MM.1S (cell line): ENCODE results near the gene SLIT1.

Experiments
- EZH2phosphoT487 ChIP-seq: fragments of 300-600 bp; sonication (generic); IDR thresholded peaks from 2 replicates; pipeline ENCODE4 v1.6.1; 2018; ENCODE audit warnings: antibody characterized with exemption, low read length
- TF ChIP-seq, protein P1 (sequence below): fragments of 300-600 bp; sonication (generic); IDR thresholded peaks from 2 replicates; pipeline ENCODE4 v1.5.1; 2016; ENCODE audit warnings: antibody characterized with exemption, low read length, mixed read lengths

DNA sequence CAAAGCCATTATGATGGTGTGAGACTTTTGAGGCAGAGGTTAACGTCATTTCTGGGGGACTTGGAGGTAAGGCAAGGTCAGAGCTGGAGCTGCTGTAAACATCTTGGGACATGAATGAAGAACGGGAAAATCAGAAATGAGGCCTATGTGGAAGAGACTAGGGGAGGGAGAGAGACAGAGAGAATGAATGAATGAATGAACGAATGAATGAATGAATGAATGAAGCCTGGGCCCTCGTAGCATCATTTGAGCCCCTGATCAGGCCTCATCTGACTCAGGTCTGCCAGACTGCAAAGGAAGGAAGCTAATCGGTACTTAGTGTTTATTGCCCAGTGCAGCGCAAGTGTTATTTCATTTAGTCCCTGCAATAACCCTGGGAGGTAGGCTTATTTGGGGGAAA is 79.6 kb downstream of the SLIT1 start:
- TF ChIP-seq, protein P1, sequence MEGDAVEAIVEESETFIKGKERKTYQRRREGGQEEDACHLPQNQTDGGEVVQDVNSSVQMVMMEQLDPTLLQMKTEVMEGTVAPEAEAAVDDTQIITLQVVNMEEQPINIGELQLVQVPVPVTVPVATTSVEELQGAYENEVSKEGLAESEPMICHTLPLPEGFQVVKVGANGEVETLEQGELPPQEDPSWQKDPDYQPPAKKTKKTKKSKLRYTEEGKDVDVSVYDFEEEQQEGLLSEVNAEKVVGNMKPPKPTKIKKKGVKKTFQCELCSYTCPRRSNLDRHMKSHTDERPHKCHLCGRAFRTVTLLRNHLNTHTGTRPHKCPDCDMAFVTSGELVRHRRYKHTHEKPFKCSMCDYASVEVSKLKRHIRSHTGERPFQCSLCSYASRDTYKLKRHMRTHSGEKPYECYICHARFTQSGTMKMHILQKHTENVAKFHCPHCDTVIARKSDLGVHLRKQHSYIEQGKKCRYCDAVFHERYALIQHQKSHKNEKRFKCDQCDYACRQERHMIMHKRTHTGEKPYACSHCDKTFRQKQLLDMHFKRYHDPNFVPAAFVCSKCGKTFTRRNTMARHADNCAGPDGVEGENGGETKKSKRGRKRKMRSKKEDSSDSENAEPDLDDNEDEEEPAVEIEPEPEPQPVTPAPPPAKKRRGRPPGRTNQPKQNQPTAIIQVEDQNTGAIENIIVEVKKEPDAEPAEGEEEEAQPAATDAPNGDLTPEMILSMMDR: no peak
- no peak for TF ChIP-seq EZH2phosphoT487
